Umbilical cord (tissue), 2 donors: ENCODE measurements around the gene LRP1B. TPM values are rescaled to one million over a fixed set of nuclear protein-coding genes. Genes with fewer than 3 reads are reported as not detected.

ENCODE experiments used
- DNase-seq: peaks from one replicate; pipeline ENCODE4 v3.0.0-alpha.2; 2015; ENCODE audit warnings: low spot score
- total RNA-seq: library from RNA; depleted of rRNA; stranded (reverse); fragments of >200 nt; gene quantifications from one replicate; pipeline ENCODE4 v1.2.3, GENCODE V29; 2014; ENCODE audit warnings: low replicate concordance; ENCODE audit not compliant: insufficient read depth

The LRP1B gene
- total RNA-seq, 1 donor from 2014 or later, result 0.96 TPM

DNA sequence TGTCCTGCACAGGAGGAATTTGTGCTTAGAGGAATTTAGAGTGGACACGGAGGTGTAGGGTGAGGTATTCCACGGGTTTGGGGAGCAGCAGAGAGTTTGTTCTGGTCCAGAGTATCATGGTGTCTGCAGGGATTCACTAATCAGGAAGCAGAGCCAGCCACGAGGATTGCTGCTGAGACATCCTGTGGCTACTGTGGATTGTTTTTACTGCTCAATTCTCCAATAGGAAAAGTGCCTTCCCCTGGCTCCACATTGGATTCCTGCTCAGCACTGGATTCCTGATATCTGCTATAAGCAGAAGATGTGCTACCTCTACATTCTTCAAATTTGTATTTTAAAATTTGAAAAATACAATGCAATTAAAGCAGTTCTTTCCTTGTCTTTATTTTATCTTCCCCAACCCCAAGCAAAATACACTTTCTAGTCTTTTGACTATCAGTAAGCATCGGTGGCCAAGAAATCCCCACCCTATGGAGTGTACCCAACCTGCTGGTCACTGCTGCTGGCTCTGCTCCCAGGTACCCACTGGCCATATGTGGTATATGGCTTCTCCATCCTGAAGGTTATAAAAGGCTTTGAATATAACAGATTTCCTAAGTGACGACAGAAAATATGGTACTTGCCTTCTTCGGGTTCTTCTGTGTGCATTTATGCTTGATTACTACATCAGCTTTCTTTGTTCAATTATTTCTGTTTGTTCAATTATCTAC is 1947.6 kb downstream of the LRP1B start:
- DNase-seq, result no peak
